ENCODE measurements around the gene NEK7.
"Not testable (repeated sequence)": the region's sequence is repeated elsewhere in the genome, so short reads cannot be mapped to it uniquely, and the experiment has no call there.

Gene NEK7

DNA sequence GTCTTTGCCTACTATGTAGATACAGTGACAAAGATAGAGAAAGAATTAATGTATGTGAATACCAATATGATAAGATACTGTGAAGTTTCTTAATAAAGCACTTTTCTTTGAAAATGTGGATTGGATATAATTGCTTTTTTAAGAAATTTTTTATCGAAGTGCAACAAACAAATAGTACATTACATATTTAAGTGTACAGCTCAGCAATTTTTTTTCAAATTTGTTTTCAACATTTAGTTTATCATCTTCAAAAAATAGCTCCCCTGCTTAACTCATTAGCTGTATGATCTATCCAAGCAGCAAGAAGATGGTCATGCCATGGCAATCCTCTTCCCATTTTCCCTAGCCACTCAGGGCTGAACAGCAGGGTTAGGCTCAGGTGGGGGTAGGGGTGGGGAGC is 40.5 kb downstream of the NEK7 start:
- DNase-seq (ENCODE audit: low read depth) = no peak
- no peak overlapping the region for H3K4me3 ChIP-seq (ENCODE audit: low read depth, low read length)

GRCh38 chr1:198199105-198199504 is 42.3 kb downstream of the NEK7 start:
- no peak overlapping the region for H3K4me3 ChIP-seq (ENCODE audit: low read depth, low read length)
- no peak for DNase-seq (ENCODE audit: low read depth)

DNA sequence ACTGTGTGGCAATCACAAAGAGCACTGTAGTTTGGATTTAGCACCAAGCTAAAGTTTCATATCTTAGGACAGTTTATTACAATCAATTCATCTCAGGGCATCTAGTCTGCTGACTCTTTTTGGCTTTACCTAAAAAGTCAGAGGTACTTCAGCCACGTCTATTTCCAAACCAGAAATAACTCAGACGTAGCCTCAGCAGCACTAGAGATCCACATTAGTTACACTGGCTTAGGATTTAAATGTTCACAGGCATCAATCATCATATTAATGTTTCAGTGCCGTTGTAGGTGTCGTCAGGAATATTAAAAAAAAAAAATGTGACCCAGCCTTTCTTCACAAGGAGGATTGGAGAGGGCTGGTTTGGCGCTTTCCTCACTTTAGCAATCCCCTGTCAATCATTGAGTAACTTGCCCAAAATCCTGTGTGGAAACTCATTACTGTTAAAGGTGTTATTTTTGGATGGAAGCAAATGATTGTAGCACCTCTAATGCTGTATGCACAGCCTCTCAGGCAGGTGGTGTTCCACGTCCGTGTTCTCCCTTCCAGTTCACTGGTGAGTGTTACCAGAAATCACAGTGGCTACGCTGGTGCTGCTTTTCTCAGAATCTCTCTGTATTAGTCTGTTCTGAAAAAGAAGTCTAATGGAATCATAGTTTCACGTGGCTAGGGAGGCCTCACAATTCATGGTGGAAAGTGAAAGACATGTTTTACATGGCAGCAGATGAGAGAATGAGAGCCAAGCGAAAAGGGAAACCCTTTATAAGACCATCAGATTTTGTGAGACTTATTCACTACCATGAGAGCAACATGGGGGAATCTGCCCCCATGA is 45.4 kb downstream of the NEK7 start:
- no peak overlapping the region for H3K4me3 ChIP-seq (ENCODE audit: low read depth, low read length)
- DNase-seq (ENCODE audit: low read depth) = no peak

DNA sequence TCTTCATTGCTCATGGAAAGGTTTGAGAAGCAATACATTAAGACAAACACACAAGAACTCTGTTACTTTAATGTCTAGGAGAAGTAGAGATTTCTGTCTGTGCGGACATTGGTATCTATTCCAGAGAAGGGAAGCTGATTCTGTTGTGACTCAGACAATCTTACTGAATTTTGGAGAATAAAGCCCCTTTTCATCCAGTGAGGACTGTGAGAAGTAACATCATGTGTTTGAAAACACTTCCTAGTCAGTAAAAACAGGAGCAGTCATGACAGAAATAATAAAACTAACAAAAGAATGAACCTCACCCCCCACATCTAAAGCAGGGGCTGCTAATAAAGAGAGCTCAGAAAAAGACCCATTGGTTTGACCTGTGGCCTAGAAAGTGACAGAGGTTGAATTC is 46.6 kb downstream of the NEK7 start:
- no peak for DNase-seq (ENCODE audit: low read depth)
- no peak overlapping the region for H3K4me3 ChIP-seq (ENCODE audit: low read depth, low read length)

DNA sequence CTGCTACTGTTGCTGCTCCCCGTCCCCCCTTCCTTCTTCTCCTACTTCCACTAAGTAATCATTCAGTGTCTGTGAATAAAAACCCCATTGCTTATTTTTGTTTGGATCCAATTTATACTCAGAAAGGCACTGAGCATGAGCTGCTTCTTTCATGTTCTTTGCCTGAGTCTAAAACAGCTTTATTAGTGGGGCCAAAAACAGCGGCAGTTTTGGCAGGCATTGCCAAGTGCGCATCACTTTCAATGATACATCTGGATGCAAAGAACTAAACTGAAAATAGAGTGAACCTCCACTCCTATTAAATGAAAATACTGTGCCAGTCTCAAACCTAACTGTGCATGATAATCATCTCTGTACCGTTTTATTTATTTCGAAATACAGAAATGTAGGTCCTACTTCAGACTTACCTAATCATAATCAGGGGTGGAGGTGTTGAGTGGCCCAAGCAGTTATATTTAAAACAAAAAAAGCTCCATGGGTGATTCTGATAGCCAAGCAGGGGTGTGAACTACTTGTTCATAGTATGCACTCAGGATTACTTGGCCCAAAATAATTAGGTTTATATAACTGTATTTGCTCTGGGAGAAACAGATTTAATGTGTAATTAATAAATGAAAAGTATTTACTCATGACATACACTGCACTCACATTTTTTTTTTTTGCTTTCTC is 48.4 kb downstream of the NEK7 start:
- H3K4me3 ChIP-seq (ENCODE audit: low read depth, low read length) = no peak overlapping the region
- DNase-seq (ENCODE audit: low read depth) = no peak

DNA sequence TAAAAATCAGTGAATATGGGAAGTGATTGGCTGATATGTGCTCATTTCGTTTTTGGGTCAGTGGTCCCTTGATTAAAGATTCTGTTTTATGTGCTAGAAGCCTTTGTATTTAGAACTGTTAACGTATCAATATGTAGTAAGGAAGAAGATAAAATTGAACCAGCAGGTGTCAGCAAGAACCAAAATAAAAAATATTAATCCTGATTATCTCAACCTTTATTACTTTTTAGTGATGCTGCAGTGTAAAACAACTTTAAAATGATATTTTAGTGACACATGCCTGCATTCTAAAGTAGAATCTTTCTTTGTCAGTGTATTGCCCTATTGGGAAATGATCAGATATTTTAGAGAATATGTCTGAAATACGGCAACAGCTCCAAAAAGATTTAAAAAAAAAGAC is 49.5 kb downstream of the NEK7 start:
- no peak for DNase-seq (ENCODE audit: low read depth)
- H3K4me3 ChIP-seq (ENCODE audit: low read depth, low read length) = no peak overlapping the region

DNA sequence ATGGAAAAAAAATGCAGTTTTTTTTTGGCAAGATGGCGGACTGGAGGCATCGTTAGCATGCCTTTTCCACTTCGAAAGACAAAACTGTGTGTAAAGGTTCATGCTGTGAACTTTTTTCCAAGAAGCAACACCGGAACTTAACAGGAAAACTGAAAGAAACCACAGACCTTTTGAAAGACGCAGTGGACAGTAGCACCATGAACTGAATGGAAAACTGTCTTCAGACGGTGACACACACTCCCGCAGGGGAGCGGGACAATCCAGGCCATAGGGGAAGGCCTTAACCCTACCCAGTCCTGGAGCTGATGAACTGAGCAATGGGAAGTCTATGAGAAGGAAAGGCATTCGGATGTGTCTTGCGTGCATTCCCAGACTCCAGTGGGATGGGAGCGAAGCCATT is 54.9 kb downstream of the NEK7 start:
- H3K4me3 ChIP-seq (ENCODE audit: low read depth, low read length) = no peak overlapping the region
- no peak for DNase-seq (ENCODE audit: low read depth)

DNA sequence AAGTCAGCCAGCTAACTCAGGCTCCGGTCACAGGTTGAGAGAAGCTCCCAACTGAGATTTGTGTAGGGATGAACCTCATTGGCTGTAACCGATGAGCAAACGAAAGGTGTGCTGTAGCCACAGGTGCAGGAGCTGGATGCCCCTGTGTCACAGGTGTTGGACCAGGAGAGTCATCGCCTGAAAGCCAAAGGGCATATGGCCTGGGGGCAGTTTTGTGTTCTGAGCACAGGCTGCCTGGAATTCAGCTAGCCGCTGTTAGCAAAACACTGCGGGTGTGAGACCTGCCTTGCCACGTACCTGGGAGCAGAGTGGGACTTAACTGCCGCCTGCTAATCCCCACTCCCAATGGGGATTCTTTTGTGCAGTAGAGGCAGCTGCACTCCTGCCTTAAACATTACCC is 55.3 kb downstream of the NEK7 start:
- H3K4me3 ChIP-seq (ENCODE audit: low read depth, low read length) = no peak overlapping the region

GRCh38 chr1:198212675-198213074 is 55.9 kb downstream of the NEK7 start:
- H3K4me3 ChIP-seq (ENCODE audit: low read depth, low read length) = no peak overlapping the region
- DNase-seq (ENCODE audit: low read depth) = peak; percentile 72

More for the DNA sequence above, 55.3 kb downstream of the NEK7 start:
- DNase-seq (ENCODE audit: low read depth) = no peak

GRCh38 chr1:198214924-198215323 is 58.1 kb downstream of the NEK7 start:
- no peak for DNase-seq (ENCODE audit: low read depth)

GRCh38 chr1:198220428-198220827 is 63.6 kb downstream of the NEK7 start:
- peak; percentile 81 for DNase-seq (ENCODE audit: low read depth)

More at GRCh38 chr1:198214924-198215323, 58.1 kb downstream of the NEK7 start:
- no peak overlapping the region for H3K4me3 ChIP-seq (ENCODE audit: low read depth, low read length)

DNA sequence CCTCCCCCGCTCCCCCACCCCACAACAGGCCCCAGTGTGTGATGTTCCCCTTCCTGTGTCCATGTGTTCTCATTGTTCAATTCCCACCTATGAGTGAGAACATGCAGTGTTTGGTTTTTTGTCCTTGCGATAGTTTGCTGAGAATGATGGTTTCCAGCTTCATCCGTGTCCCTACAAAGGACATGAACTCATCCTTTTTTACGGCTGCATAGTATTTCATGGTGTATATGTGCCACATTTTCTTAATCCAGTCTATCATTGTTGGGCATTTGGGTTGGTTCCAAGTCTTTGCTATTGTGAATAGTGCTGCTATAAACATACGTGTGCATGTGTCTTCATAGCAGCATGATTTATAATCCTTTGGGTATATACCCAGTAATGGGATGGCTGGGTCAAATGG is 70.2 kb downstream of the NEK7 start:
- not testable (repeated sequence) for H3K4me3 ChIP-seq (ENCODE audit: low read depth, low read length); DNase-seq (ENCODE audit: low read depth)

More at GRCh38 chr1:198220428-198220827, 63.6 kb downstream of the NEK7 start:
- H3K4me3 ChIP-seq (ENCODE audit: low read depth, low read length) = no peak overlapping the region

- DNase-seq (ENCODE audit: low read depth); H3K4me3 ChIP-seq (ENCODE audit: low read depth, low read length): not testable (repeated sequence)
Observed at GRCh38 chr1:198227454-198227853, 70.7 kb downstream of the NEK7 start.

DNA sequence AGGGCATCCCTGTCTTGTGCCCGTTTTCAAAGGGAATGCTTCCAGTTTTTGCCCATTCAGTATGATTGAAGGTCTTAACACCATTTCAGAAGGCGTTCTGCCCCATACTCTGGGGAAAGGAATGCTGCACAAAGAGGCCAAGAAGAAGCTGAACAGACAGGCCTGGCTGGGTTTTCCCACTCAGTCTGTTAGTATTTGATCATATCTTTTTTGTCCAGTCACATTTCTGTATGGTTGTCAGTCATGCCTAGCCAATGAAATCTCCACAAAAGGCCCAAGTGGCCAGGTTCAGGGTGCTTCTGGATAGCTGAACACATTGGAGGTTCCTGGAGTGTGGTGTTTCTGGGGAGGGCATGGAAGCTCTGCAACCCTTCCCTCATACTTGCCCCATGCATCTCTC is 72.1 kb downstream of the NEK7 start:
- no peak for DNase-seq (ENCODE audit: low read depth)

DNA sequence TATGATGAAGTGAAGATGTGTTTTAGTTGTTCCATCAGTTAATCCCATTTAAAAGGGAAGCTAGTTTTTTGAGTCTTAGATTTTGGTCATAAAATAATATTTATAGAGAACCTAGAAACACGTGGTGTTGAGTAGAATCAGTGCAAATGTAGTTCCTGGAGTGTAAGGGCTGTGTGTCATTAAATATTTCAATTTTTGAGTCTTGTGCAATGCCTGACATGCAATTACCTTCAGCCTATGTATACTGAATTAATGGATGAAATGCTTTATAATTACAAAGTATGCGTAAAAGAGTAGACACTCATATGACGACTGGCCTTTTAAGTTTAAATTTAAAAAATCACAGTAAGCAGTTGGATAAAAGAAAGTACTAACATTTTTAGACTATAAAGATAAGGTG is 75.0 kb downstream of the NEK7 start:
- no peak overlapping the region for H3K4me3 ChIP-seq (ENCODE audit: low read depth, low read length)
- DNase-seq (ENCODE audit: low read depth) = no peak

More for the DNA sequence above, 72.1 kb downstream of the NEK7 start:
- H3K4me3 ChIP-seq (ENCODE audit: low read depth, low read length) = no peak overlapping the region

- H3K4me3 ChIP-seq (ENCODE audit: low read depth, low read length) = no peak overlapping the region
- no peak for DNase-seq (ENCODE audit: low read depth)
Observed at GRCh38 chr1:198232378-198232777, 75.6 kb downstream of the NEK7 start.

DNA sequence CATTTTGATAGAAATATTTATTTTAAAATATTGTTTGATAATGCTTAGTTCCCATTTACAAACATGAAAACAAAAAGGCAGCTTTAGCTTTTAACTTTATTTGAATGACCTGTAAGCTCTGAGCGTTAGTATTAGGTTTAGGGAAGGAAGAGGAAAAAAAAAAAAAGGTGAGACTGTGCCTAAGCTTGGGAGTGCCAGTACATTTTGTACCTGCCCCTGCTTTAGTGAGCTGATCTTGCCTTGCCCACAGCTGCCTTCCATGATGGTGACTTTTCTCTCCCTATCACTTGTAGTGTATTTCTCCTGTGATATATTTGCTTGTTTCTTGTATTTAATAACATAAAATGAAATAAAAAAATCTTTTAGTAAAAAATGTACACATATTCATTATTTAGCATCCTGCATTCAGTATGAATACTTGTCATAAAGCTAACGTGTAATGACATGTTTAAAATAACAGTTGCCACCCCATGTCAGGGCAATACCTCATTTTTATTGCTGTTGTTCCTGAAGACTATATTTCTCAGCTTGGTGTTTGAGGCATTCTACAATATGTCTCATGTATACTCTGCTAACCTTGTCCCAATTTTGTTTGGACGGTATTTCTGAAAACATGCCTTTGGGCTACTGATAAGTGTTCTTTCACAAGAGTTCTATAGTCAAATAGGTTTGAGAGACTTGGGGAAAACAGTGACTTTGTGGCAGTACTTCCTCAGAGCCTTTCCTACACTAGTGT is 76.3 kb downstream of the NEK7 start:
- no peak overlapping the region for H3K4me3 ChIP-seq (ENCODE audit: low read depth, low read length)
- no peak for DNase-seq (ENCODE audit: low read depth)

GRCh38 chr1:198234520-198235251 is 77.9 kb downstream of the NEK7 start:
- no peak for DNase-seq (ENCODE audit: low read depth)
- peak overlapping the region; percentile 20 for H3K4me3 ChIP-seq (ENCODE audit: low read depth, low read length)

DNA sequence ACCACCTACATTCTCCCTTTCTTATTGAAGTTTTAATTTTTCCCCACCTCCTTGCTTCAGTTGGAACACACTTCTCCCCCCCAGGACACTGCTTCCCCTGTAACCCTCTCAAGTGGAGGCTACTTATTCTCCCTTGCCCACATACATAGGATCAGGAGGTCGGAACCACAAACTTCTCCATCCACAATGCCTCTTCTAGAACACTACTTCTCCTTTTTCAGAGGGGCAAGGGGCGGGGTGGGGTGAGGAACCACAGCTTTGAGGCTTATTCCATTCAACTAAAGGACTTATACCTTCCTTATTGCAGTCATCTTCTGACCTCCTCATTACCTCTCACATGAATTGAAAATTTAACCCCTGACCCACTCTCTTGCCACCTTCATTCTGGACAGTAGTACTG is 81.3 kb downstream of the NEK7 start:
- no peak overlapping the region for H3K4me3 ChIP-seq (ENCODE audit: low read depth, low read length)
- DNase-seq (ENCODE audit: low read depth) = no peak

- no peak overlapping the region for H3K4me3 ChIP-seq (ENCODE audit: low read depth, low read length)
- no peak for DNase-seq (ENCODE audit: low read depth)
Observed at GRCh38 chr1:198241553-198241952, 84.8 kb downstream of the NEK7 start.
